CD4-positive, alpha-beta T cell treated with Interleukin-10 for 1 hour (primary cell): Measurements from ENCODE around the gene SV2B.

Experiments used
- DNase-seq: peaks from one replicate; pipeline ENCODE4 v3.0.0-alpha.2; 2020

SV2B gene

DNA sequence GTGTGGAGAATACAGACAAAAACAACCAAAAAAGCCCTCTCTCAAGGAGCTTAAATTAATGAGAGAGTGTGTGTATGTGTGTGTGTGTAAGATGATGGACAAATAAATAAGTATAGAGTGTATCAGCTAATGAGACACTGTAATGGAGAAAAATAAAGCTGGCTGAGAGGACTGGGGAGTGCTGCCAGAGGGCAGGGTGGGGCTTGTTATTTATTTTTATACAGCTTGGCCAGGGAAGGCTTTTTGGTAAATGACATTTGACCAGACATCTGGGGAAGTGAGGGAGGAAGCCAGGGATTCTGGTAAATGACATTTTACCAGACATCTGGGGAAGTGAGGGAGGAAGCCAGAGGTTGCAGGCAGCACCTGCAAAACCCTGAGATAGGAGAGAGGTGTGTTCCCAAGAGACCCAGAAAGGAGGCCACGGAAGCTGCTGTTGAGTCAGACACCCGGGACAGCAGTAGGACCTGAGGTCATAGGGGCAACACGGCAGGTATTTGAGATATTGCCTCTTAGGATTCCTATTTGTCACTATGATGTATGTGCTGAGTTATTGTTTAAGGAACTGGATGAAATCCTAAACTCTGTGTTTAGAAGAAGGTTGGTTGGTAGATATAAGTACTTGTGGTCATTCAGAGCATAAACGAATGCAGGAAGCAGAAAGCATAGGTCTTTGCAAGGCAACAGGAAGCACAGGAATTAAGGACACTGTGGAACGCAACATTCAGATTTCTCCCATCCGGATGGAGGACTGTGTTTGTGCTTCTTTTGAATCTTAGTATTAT lies 2.7 kb downstream of the SV2B start:
- no peak for DNase-seq

DNA sequence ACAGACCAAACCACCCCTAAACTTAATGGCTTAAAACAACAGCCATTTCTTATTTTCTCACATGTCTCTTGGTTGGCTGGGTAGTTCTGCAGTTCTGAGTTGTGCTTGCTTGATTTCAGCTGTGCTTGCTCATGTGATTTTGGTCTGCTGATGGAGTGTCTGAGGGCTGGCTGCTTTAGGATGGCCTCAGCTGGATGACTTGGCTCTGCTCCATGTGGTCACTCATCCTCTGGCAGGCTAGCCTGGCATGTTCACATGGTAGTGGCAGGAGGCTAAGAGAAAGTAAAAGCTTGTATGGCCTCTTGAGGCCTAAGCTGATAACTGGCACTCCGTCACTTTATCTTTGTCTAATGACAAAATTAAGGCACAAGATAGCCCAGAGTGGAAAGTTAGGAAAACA lies 4.1 kb downstream of the SV2B start:
- DNase-seq, result no peak

DNA sequence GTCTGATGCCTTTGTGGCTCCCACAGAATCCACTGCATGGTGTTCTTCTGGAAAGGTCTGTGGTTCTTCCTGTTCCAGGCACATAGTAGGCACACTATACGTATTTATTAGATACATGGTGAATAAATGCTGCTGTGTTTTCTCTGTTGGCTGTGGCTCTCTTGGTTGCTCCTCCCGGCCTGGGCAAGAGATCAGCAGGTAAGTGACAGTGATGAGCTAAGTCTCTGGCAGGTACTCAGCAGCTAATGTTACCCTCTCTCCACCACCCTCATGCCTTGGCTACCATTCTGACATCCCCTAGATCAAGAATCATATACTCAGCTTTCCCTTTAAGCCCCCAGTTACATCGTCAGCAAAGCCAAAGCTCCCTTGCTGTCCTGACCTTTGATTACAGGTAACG lies 8.4 kb downstream of the SV2B start:
- DNase-seq, result no peak

DNA sequence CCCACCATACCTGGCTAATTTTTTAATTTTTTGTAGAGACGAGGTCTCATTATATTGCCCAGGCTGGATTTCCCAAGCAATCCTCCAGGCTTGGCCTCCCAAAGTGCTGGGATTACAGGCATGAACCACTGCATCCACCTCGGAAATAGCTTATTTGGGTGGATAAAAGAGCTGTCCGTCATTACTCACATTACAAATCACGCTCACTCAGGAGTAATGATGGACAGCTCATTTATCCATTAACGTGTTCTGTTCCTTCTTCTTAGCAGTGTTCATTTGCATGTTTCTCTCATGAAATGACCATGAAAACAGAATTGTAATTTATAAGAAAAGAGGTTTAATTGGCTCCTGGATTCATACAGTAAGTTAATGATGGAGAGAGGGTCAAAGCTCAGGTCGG lies 9.8 kb downstream of the SV2B start:
- DNase-seq, result no peak

DNA sequence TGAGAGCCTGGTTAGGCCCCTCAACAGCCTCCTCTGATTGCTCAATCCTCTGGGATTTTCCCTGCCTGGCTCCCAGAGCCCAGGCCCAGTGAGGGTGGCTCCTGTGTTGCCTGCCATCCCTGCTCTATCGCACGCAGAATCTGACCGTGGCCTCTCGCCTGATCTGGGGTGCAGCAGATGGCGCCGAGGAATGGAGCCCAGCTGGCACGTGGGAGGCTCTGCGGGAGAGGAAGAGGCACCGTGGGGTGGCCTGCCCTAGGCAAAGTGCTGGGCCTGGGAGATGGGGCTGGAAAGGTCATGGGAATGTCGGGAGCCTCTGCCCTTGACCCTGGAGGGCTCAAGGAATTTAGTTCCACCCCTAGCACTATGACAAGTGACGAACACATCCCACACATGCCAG lies 10.3 kb downstream of the SV2B start:
- DNase-seq, result no peak

DNA sequence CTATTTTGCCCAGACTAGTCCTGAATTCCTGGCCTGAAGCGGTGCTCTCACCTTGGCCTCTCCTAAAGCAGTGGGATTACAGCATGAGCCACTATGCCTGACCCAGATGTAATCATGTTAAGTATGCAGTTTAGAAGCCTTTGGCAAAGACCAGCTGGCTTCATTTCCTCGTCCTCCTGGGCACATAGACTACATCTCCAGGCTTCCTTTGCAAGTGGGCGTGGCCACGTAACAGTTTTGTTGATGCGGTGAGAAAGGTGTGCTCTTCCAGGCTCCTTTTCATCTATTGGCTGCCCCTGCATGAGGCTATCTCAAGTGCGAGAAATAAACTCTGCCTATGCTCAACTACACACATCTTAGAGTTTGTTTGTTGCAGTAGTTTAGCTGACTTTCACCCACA lies 13.0 kb downstream of the SV2B start:
- DNase-seq, result no peak

DNA sequence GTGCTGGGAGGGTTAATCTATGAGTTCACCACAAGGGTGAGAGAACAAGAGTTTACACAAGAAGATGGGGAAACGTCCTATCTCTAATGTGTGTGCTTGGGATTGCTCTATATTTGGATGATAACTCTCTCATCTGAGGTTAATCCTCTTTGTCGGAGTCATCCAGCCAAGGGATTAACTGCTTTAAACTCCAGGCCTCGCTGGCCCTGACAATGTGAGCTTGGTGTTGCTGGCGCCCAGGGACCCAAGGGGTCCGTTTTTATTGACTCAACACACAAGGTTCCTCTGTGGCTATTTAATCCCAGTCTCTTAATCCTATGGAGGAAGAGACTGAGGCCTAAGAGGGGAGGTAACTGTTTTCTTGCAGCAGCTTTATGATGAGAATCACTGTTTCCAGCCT lies 14.2 kb downstream of the SV2B start:
- no peak for DNase-seq

DNA sequence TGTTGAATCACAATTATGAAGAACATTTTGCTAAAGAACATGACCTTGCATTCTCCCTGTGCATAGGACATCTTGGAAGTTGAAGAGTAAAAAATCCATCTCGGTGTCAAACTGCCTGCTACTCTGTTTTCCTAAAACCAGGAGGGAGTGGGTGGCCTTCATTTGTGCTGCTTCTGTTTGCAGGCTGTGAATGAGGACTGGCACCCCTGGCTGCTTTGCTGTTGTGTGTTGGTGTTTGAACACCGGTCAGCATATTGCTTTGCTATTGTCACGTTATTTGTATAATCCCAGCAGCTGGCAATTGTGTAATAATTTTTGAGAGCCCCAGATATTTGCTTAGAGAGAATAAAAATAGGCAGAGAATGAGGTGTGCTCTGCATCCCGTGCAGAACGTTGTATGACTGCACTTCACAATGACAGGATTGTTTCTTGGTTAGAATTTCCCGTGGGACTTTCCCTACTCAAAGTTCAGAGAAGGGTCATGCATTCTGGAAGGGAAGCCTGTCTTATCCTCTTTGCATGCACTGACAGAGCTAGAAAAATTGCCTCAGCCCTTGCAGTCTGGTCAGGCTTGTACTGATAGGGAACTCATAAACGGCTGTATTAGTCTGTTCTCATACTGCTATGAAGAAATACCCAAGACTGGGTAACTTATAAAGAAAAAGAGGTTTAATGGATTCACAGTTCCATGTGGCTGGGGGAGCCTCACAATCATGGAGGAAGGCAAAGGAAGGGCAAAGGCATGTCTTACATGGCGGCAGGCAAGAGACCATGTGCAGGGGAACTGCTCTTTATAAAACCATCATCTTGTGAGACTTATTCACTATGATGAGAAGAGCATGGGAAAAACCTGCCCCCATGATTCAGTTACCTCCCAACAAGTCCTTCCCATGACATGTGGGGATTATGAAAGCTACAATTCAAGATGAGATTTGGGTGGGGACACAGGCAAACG lies 16.3 kb downstream of the SV2B start:
- DNase-seq, result no peak

DNA sequence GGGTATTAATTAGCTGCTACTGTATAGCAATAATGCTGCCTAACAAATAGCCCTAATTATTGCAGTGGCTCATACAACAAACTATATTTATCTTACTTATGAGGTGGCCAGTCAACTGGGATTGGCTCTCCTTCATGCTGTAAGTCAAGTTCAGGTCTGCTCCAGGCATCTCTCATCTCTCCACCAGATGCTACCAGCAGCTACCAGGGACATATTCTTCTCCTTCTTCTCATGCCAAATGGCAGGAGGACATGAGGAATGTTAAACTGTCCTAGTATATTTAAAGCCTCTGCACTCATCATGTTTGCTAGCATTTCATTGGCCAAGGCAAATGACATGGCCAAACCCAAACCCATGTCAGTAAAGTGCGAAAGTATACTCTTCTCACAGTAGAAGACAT lies 17.3 kb downstream of the SV2B start:
- DNase-seq, result no peak

DNA sequence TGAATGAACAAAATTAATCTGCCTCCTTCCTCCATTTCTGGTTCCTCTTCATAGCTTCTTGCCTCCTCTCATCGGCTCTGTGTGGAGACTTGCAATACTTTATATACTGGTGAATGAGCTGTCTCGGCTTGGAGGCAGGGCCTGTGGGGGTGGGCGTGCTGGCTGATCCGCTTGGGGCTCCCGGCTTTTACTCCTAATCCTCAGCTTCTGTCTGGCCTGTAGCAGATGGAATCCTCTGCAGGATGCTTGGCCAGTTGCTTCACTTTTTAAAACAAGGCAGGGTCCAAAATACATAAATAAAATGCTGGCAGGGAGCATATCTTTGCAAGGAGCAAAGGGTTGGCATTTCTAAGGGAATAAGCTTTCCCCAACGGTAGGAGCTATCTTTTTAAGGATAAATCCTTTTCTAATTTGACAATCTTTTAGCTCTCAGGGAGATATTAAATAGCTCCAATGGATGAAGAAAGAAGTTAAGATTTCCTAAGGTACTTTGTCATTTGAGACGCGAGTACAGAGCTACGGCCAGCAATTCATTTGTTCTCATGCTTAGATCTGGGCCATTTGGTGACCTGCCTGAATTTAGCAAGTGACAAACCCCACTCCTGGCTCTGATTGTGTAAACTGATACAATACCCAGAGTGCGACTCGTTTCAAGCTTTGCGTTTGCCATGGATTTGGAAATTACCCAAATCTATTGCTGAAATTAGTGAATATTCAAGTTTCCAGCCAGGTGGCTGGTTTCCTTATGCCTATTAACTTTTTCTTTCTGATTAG lies 18.9 kb downstream of the SV2B start:
- DNase-seq, result no peak

DNA sequence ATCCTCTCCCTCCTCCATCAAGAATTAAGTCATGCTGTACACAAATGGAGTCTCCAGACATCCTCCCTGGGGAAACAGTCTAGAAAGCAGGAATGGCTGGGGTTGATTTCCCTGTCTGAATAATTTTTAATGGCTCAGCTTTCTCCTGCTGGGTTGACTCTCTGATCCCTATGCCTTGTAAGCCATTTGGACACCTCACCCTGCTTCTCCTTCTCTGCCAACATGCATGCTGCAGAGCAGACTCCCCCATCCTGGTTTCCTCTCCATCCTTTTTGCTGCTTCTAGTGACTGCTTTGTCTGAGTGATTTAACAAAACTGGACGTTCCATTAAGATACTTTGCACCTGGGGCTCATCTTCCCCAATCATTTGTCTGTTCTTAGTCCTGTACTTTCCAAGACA lies 22.2 kb downstream of the SV2B start:
- DNase-seq, result no peak

DNA sequence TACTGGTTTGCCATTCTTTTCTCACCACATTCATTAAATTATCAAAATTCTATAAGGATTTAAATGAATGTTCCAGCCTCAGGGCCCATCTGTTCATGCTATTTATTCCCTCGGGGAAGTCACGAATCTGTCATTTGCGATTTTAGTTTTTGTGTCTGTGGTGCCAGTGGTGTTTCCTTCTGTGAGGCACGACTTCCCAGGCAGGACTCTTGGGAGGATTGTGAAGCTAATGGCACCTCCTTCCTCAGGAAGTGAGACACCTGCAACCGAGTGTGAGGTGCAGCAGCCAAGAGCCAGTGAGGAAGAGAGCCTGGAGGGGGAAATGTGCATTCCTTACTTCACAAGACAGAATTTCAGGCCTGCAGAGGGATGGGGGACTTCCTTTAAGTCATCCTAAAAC lies 24.1 kb downstream of the SV2B start:
- no peak for DNase-seq

DNA sequence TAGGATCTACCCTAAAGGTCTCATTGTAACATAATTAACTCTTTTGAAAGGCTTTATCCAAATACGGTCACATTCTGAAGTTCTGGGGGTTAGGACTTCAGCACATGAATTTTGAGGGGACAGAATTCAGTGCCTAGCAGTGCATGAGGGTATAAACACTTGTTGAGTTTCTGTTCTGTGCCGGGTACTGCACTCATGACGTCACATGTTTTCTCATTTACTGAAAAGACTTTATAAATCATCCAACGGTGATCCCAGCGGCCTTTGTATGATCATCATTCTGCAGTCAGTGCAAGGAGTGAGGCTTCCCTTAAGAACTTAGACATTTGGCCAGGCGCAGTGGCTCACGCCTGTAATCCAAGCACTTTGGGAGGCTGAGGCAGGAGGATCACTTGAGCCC lies 25.1 kb downstream of the SV2B start:
- no peak for DNase-seq

DNA sequence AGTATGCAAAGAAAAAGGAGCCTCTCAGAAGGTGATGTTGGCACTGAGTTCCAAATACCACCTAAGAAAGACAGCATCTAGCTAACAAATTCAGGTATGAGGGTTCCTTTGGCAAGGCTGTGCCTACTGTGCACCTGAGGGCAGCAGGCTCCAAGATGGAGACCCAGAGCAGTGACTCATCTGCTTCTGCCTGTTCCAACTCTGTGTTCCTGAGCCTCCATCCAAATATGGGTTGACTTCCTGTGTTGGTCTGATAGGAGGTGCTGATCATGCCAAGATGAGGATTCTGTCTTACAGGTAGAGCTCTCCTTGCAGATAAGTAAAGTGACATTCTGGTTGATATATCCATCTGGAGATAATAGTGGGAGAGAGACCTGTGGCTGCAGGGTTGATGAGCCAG lies 26.0 kb downstream of the SV2B start:
- no peak for DNase-seq

DNA sequence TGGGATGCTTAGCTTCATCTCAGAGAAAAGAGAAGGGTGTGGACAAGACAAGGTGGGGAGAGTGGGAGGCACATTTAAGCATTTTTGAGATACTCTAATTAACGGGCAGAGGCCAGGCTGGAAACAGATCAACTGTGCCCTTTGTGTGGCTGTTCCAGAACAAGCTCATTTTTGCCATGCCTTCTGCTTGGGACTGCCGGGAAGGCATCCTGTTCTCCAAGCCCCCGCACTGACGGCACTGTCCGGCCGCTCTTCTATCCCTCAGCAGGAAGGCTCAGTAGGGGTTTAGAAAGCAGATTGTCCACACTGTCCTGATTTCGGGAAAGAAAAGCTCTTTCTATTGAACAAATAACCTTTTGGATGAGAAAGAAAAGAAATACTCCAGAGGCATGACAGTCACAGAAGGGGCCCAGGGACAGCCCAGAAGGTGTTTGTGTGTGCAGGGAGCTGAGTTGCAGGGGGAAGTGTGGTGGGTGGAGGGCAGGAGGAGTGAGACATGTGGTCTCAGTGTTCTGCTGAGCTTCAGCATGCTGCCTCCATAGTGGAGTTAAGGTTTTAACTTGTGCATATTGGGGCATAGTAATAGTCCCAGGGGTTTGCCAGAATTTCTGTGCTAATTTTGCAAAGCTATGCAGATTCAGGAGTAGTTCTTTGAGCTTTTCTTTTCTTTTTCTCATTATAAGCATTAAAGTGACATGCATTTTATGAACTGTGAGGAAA lies 27.3 kb downstream of the SV2B start:
- no peak for DNase-seq

DNA sequence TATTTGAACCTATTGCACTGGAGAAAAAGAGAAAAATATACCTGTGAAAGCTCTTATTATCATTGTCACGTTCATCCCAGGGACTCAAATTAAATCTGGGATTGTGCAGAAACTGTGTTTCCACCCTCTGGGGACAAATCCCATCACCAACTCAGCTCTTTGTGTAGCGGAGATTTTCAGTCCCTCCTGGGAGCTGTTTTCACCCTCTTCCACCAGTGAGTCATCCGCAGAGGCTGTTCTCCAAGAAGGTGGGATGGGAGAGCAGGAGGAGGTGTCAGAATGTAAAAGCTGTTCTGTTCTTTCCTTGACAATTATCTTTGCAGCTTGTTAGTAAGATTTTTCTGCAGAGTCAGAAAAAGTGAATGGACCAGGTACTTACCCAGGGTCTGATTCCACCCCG lies 28.0 kb downstream of the SV2B start:
- DNase-seq, result no peak

DNA sequence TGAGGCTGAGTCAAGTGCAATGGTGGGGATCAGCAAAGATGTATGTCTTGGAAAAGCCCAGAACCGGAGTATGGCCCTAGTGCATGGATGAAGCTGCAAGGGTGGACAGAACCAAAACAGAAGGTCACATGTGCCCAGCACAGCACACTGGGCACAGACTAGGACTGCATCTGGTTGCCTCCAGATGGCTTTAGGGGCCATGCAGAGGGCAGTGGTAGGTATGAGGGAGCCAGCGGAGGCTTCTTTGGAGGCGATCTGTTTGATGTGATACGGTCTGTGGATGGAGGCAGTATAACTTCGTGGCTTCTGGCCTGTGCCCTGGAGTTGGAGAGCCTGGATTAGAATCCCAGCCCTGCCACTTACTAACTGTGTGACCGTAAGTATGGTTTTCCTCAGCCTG lies 29.4 kb downstream of the SV2B start:
- DNase-seq, result no peak

DNA sequence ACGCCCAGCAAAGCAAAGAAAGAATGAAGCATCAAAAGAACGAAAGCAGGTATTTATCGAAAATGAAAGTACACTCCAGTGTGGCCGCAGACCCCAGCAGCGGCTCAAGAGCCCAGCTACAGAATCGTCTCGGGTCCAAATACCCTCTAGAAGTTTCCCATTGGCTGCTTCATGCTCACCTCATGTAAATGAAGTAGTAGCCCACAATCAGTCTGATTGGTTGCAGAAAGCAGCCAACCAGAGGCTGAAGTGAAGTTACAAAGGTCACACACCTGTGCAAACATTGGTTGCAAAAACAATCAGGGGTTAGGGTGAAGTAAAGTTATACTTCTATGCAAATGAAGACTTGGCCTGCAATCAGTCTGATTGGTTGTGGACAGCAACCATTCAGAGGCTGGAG lies 32.0 kb downstream of the SV2B start:
- no peak for DNase-seq

DNA sequence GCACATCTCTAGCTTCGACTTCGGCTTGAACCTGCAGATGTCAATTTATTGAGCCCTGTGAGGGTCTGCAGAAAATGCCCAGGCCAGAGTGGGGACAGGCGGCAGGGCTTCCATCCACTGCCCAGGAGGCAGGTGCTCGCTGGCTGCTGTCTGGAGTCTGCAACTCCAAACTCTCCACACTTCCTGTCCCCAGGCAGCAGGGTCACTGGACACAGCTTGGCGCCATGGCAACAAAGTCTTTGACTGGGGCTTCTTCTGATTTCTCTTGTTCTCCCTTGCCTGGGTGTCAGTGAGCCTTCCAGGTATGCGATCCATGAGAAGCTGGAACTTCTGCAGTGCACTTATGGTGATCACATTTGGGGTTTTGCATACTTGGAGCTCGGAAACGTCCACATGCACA lies 33.5 kb downstream of the SV2B start:
- no peak for DNase-seq

DNA sequence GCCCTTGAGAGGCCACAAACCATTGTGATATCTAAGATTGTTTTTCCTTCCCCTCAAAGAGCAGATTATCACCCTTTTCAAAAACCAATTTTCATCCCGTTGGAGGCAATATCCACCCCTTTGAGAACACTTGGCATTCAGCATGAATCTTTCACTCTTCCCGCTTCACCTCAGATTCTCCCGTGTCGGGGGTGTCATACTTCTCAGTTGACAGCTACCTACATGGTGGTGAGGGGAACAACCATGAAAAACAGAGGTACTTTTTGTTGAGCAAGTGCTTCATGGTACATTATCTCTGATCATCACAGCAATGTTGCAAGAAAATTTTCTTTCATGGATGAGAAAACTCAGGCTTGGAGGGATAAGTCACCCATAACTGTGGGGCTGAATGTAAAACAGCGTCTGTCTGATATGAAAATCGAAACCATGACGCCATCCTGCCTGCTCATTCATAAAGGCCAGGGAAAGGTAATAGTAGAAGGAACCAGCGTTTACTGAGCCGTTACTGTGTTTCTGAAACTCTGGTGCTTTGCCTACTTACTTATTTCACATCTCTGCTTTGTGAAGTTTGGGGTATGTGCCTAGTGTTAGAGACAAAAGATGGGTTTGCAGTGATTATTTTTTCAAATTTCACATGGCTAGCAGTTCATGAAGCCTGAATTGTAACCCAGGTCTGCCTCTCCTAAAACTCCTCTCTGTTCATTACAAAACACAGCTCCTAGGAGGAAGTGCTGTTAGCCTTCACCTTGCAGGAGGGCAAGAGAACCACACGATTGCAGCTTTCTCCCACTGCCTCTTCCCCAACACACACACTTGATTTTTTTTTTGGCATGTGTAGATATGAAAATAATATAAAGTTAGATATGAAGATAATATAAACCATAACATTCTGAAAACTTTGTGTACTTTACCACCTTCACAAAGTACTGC lies 35.4 kb downstream of the SV2B start:
- DNase-seq, result no peak

DNA sequence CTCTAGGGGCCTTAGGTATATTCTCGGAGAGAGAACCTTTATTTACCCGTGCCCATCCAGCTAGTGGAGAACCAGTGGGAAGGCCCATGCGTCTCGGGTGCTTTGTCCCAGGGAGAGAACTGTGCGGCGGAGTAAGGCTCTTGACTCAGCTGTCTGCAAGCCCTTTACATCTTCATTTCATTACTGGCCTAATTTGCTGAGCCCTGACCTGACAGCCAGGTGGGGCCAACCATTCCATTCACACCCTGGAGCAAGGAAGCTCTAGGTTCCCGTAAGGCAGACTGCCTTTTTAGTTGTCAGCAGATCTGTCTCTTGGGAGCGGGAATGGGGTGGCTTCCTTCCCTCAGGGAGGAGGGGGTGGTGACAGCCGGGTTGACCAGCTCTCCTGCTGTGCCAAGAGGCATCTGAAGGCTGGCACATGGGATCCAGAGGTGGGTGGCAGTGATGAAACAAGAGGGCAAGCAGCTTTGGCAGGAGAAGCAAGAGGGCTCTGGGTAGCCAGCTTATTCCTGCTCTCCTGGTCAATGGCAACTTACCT lies 36.4 kb downstream of the SV2B start:
- no peak for DNase-seq
